B cell (primary cell): ENCODE results near the gene HS2ST1.

Experiments used
- CTCF ChIP-seq: fragments of 200-600 bp; IDR thresholded peaks from one replicate; pipeline ENCODE4 v1.8.0; 2022; ENCODE audit warnings: antibody characterized with exemption, mild to moderate bottlenecking
- EZH2 ChIP-seq: IDR thresholded peaks from 2 replicates; pipeline ENCODE4 v1.6.1; 2012; ENCODE audit warnings: borderline replicate concordance, low read depth, mild to moderate bottlenecking, moderate library complexity, low read length; ENCODE audit not compliant: insufficient read depth, poor library complexity, severe bottlenecking

- TF ChIP-seq CTCF, result no peak
- no peak for TF ChIP-seq EZH2
Observed at GRCh38 chr1:86928819-86929218, 14.4 kb downstream of the HS2ST1 start.
